Measurements from ENCODE around the gene ZDHHC7.

Gene ZDHHC7

DNA sequence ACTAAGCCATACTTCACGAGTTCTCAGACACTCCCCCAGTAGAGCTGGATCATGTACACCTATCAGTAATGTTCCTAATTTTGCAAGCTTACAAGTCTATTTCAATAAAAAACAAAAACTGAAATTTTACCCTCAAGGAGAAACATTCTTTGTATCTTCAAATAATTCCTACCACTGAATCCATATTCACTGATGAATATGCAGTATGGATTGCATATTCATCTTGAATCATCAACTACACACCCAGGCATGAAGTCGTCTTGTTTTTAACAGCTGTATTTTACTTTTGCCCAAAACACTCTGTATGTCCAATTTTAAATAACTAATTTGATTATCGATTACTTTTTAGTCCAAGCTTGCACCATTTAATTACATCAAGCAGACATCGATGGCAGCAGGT, 31.8 kb downstream of the ZDHHC7 start:
- no peak for DNase-seq (ENCODE audit: low read depth, low spot score)
- TF ChIP-seq, protein P1, sequence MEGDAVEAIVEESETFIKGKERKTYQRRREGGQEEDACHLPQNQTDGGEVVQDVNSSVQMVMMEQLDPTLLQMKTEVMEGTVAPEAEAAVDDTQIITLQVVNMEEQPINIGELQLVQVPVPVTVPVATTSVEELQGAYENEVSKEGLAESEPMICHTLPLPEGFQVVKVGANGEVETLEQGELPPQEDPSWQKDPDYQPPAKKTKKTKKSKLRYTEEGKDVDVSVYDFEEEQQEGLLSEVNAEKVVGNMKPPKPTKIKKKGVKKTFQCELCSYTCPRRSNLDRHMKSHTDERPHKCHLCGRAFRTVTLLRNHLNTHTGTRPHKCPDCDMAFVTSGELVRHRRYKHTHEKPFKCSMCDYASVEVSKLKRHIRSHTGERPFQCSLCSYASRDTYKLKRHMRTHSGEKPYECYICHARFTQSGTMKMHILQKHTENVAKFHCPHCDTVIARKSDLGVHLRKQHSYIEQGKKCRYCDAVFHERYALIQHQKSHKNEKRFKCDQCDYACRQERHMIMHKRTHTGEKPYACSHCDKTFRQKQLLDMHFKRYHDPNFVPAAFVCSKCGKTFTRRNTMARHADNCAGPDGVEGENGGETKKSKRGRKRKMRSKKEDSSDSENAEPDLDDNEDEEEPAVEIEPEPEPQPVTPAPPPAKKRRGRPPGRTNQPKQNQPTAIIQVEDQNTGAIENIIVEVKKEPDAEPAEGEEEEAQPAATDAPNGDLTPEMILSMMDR (IDR thresholded peaks at IDR 0.05; ENCODE audit: insufficient read depth, low read length, missing control alignments) = no peak
- H3K4me3 ChIP-seq (ENCODE audit: low read depth, low read length) = no peak overlapping the region
- ChIA-PET POLR2A (no interaction called here), CTCF (interaction anchor here (0.7 to 5.5 kb wide), 9 partner anchors 8 to 241 kb away, joined by 3 to 38 read pairs (median 4); no protein-coding TSS in a partner anchor)

DNA sequence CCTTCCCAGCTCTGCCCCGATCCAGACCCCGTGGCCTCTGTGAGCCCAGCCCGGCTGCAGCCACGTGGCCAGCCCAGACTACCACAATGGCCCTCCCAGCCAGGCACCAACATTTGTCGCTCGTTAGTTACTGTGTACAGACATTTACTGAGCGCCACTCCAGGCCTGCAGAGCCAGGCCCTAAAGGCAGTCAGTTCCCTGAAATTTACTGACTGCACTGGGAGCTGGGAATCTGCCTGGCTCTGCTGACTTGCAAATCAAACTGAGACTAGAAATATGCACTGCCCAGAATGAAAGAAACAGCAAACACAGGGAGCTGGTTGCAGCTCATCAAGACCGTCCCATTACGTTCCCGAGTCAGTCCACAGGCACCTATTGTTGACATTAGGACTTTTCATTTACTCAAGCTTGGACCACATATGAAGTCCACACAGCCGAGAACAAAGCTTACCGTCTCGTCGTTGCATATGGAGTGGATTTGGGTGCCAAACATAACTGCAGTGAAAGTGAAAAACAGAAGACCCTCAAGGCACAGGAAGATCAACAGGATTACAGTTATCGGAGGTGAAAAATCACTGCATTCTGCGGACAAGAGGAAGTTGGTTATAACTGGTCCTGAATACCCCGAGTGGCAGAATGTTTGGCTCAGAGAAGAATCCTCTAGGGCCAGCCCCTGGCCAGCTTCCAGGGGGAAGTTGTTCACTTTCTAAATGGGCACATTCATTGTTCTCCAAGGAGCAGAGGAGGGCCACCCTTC, 34.5 kb downstream of the ZDHHC7 start:
- CTCF ChIA-PET = interaction anchor here (1.8 to 5.5 kb wide), 5 partner anchors 9 to 231 kb away, joined by 5 to 38 read pairs (median 14); no protein-coding TSS in a partner anchor
- TF ChIP-seq, protein P1 (IDR thresholded peaks at IDR 0.05; ENCODE audit: insufficient read depth, low read length, missing control alignments) = no peak
- H3K4me3 ChIP-seq (ENCODE audit: low read depth, low read length) = no peak overlapping the region
- no peak for DNase-seq (ENCODE audit: low read depth, low spot score)
- POLR2A ChIA-PET = interaction anchor here (1.1 kb wide), 1 partner anchor 18 kb away, joined by 5 read pairs; no protein-coding TSS in a partner anchor

DNA sequence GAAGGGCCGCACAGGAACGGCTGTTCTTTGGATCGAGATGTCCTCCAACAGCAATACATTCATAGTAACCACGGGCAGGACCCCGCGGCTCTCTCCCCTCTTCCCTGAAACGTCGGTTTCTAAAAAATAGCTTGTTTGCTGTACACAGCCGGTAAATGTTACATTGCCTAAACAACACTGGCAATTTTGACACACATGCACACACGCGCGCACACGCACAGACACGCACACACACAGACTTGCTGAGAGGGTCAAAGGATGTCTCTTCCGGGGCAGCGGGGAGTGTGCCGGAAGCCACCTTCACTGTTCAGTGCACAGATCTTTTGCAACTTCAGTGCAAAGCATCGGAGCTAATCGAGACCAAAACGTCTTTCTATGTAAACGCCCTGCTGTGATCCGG, 35.8 kb downstream of the ZDHHC7 start:
- TF ChIP-seq, protein P1 (IDR thresholded peaks at IDR 0.05; ENCODE audit: insufficient read depth, low read length, missing control alignments) = no peak
- CTCF ChIA-PET = interaction anchor here (1.0 to 5.5 kb wide), 4 partner anchors 19 to 304 kb away, joined by 3 to 38 read pairs (median 8); no protein-coding TSS in a partner anchor
- H3K4me3 ChIP-seq (ENCODE audit: low read depth, low read length) = no peak overlapping the region
- no peak for DNase-seq (ENCODE audit: low read depth, low spot score)
- POLR2A ChIA-PET = no interaction called here

DNA sequence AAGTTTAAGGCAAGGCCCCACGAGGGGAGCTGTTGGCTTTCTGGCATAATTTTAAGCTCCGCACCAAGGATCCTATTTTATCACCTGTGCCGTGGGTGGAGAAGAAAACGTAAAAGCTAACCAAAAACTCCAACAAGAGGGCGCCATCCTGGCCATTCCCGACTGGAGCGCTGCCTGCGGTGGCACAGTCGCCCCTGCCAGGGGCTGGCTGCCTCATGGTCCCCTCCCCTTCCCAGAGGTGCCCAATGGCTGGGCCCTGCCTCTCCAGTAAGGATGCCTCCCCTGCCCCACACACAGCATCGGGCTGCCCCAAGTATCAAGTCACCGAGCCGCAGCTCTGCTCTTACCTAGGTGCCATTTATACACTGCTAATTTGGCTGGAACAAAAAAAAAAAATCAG, 36.3 kb downstream of the ZDHHC7 start:
- no peak for DNase-seq (ENCODE audit: low read depth, low spot score)
- ChIA-PET CTCF (interaction anchor here (1.0 to 6.1 kb wide), 5 partner anchors 13 to 303 kb away, joined by 3 to 38 read pairs (median 14); no protein-coding TSS in a partner anchor), POLR2A (no interaction called here)
- no peak overlapping the region for H3K4me3 ChIP-seq (ENCODE audit: low read depth, low read length)
- TF ChIP-seq, protein P1 (IDR thresholded peaks at IDR 0.05; ENCODE audit: insufficient read depth, low read length, missing control alignments) = no peak

DNA sequence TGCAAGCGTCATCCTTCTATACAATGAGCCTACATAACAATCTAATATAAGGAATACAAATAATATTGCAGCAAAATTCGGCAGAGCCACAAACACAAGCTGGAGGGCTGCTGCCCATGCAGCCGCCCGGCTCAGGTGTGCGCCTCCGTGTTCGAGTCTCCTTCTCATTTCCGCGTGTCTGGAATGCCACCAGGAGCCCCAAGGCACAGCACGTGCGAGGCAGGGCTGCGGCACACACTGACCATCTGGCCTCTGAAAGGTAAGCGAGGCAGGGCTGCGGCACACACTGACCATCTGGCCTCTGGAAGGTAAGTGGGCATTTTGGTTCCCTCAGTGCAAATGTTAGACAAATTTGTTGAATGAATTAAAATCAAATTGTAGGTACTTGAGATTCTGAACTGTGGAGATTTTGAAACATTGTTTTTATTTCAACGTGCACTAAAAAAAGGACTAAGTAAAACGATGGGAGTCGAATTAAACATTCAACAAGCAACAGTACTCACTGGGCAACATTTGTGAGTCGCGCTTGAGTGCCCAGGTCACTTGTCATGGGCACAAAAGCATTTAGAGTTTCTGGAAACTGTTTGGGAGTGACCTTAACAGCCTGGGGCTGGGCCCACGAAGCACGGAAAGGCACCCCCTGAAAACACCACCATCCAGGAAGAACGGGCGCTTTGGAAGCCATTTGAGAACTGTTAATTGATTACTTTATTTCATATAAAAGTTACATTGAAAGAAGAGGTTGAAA, 37.4 kb downstream of the ZDHHC7 start:
- TF ChIP-seq, protein P1 (IDR thresholded peaks at IDR 0.05; ENCODE audit: insufficient read depth, low read length, missing control alignments) = no peak
- CTCF ChIA-PET = interaction anchor here (1.2 to 10.1 kb wide), 7 partner anchors 12 to 248 kb away, joined by 3 to 475 read pairs (median 28); no protein-coding TSS in a partner anchor
- DNase-seq (ENCODE audit: low read depth, low spot score) = no peak
- POLR2A ChIA-PET = no interaction called here
- H3K4me3 ChIP-seq (ENCODE audit: low read depth, low read length) = no peak overlapping the region

DNA sequence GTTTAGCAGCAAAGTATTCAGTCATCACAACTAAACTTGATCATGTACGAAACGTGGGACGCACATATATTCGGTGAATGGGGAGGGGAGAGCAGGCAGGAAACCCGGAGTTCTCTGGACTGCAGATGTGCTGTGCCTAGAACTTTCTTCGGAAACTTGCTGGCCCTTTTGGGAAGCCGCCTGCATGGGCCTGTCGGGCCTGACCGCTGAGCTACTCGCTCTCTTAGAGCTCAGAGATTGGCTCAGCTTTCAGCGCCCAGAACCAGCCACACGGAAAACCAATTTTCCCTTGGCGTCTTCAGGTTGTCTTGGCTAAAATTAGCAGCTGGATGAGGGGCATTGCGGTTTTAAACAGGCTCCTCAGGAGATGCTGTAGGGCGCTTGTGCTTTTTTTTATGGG, 38.1 kb downstream of the ZDHHC7 start:
- no peak overlapping the region for H3K4me3 ChIP-seq (ENCODE audit: low read depth, low read length)
- ChIA-PET POLR2A (no interaction called here), CTCF (interaction anchor here (1.1 to 10.1 kb wide), 10 partner anchors 8 to 301 kb away, joined by 3 to 475 read pairs (median 23); partner anchors contain the start of gene ZDHHC7)
- no peak for DNase-seq (ENCODE audit: low read depth, low spot score)
- TF ChIP-seq, protein P1 (IDR thresholded peaks at IDR 0.05; ENCODE audit: insufficient read depth, low read length, missing control alignments) = no peak
